ES-I3 (cell line): ENCODE measurements around the gene PRR27.

Experiments
- H3K36me3 ChIP-seq: 2 replicates; pipeline ENCODE4 v1.6.1; 2013; ENCODE audit warnings: mild to moderate bottlenecking, low read length, control low read depth, moderate library complexity; ENCODE audit not compliant: insufficient read depth
- H3K4me1 ChIP-seq: 2 replicates; pipeline ENCODE4 v1.6.1; 2013; ENCODE audit warnings: mild to moderate bottlenecking, control low read depth, low read length; ENCODE audit not compliant: insufficient read depth
- H3K9ac ChIP-seq: 2 replicates; pipeline ENCODE4 v1.6.1; 2013; ENCODE audit warnings: low read depth, mild to moderate bottlenecking, low read length, moderate library complexity
- H3K9me3 ChIP-seq: 2 replicates; pipeline ENCODE4 v1.6.1; 2013; ENCODE audit warnings: mild to moderate bottlenecking, low read length, moderate library complexity; ENCODE audit not compliant: control insufficient read depth, insufficient read depth

The PRR27 gene

DNA sequence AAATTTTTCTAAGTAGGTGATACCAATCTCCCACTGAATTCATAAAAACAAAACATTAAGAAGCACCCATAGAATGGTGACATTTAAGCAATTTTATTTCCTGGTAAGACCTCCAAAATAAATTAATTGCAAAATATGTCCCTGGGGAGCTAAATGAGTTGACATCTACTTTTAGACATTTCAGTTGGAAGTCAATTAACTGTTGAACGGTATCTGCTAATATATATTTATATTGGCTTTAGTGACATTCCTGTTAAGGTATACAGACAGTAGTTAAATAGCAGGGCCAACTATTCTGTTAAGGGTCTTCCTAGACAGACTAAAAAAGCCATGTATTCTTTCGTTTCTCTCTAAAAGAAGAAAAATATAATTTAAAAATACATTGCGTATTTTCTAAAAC lies at the start of gene PRR27:
PRR27 (plus strand) TSS at position 301 of the 400 bp plus-strand sequence. CDS start 139 bp downstream, outside the sequence.
- no peaks in the 10 kb centered on the region for H3K36me3 ChIP-seq
- H3K9me3 ChIP-seq = no peaks in the 10 kb centered on the region
- no peaks in the 10 kb centered on the region for H3K4me1 ChIP-seq

DNA sequence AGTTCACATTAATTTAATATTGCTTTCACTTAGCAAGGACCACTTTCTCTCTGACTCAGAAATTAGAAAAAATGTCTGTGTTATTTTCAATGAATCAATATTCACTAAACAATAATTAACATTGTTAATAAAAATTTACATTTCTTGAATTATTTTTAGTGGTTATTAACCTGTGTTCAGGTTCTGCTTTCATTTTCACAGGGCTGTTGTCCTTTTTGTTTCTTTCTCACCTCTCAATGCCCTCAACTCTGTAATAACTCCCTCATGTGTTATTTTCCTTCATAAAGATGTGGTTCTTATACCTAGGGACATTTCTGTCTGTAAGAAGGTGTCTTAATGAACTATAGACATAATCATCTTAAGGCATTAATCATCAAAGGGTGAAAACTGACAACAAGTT lies 43.1 kb upstream of the PRR27 start:
- Histone ChIP-seq H3K36me3 (no peaks in the 10 kb centered on the region), H3K9me3 (no peaks in the 10 kb centered on the region), H3K4me1 (no peaks in the 10 kb centered on the region), H3K9ac (no peak overlapping the region)

More for the DNA sequence above, at the start of gene PRR27:
- no peak within 1 kb of the TSS for H3K9ac ChIP-seq

DNA sequence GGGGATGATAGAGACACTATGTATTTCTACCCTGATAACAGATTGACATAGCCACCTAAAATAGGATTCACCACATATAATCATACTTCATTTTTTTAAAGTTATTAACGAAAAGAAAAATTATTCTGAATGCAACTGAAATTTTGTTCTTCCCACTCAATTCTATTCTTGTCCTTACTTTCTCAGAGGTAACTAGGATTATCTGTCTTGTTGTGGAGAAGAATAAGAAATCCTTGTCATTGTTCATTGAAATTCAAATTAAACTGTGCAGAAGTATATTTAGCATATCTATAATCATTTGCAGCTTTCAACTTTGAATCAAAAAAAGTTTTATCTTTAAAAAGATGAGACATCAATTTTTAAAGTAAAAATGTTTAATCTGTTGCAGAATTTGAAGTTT lies 40.4 kb upstream of the PRR27 start:
- Histone ChIP-seq H3K4me1 (no peaks in the 10 kb centered on the region), H3K36me3 (no peaks in the 10 kb centered on the region), H3K9me3 (no peaks in the 10 kb centered on the region), H3K9ac (no peak overlapping the region)

DNA sequence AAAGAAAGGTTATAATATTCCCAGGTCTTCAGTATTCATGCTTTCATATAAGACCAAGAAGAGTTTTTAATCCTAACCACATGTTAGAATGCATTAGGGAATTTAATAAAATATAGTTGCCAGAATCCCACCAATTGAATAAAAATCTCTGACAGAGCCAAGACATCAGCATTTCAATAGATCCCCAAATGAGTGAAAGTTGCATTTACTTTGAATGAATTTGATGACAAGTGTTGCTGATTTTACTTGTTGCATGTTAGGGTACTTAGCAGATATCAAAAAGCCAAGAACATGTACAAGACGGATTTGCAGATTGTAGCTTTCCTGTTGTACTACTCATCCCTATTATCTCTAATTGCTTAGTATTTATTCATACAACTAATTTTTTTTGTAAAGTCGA lies 39.9 kb upstream of the PRR27 start:
- no peaks in the 10 kb centered on the region for H3K9me3 ChIP-seq
- H3K36me3 ChIP-seq = no peaks in the 10 kb centered on the region
- H3K9ac ChIP-seq = no peak overlapping the region
- H3K4me1 ChIP-seq = no peaks in the 10 kb centered on the region

DNA sequence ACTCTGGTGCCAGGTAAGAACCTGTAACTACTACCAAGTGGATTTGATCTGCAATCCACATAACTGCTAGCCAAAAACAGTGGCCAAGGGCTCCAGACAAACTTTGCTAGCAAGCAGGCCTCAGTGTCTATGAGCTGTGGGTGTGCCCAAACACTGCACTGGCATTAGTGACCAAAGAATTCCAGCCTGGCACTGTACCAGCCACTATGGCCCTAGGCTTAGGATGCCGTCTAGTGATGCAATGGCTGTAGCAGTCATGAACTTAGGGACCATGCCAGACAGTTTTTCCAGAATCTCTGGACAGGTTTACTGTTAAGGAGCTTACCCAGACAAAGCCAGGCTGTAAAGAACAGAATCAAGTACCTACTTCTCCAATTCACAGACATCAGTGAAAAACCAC lies 33.7 kb upstream of the PRR27 start:
- Histone ChIP-seq H3K4me1 (no peaks in the 10 kb centered on the region), H3K36me3 (no peaks in the 10 kb centered on the region), H3K9ac (no peak overlapping the region), H3K9me3 (no peaks in the 10 kb centered on the region)

DNA sequence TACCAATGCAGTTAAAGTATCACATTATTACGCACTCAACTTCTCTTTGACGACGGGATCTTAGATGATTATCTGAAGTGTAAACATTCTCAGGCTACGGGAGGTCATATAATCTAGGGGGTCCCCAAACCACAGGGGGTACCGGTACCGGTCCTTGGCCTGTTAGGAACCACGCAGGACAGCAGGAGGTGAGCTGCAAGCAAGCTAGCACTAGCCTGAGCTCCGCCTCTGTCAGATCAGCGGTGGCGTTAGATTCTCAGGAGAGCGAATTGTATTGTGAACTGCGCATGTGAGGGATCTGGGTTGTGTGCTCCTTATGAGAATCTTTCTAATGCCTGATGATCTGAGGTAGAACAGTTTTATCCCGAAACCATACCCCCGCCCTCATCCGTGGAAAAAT lies 20.6 kb upstream of the PRR27 start:
- Histone ChIP-seq H3K4me1 (no peaks in the 10 kb centered on the region), H3K9ac (no peak overlapping the region), H3K9me3 (no peaks in the 10 kb centered on the region), H3K36me3 (no peaks in the 10 kb centered on the region)

DNA sequence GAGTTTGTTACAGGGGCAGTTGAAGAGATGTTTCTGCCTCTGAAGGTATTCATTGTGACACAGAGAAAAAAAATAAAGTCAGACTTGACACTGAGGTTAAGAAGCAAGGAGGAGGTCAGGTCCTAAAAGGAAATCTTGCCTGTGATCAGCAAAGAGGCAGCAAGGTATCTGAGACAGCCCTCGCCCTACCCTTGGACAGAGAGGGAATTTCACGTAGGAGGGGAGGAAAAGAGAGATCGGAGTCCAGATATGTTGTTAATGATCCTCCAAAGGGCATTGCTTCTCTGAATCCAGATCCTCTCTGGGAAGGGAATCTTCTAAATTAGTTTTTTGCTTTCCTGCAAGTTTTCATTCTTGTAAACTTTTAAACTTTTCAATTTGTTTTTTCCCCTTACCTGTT lies 15.3 kb upstream of the PRR27 start:
- no peak overlapping the region for H3K9ac ChIP-seq
- no peaks in the 10 kb centered on the region for H3K36me3 ChIP-seq
- no peaks in the 10 kb centered on the region for H3K4me1 ChIP-seq
- no peaks in the 10 kb centered on the region for H3K9me3 ChIP-seq

DNA sequence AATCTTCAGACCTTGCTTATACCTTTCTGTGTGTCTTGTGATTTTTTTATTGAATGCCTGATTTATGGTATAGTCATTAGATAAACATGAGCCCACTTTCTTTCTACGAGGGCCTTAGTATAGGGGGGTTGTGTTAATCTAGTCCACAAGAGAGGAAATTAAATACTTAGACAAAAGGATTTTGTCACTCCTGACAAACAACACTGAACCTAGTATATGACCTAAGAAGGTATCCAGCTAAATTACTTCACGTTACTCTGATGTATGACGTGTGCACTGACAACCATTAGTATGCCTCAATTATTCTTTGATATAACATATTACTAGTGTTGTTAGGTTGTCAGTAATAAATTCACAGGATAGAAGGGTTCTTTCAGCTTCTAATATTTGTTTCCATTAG lies 2.8 kb upstream of the PRR27 start:
- Histone ChIP-seq H3K4me1 (no peaks in the 10 kb centered on the region), H3K9me3 (no peaks in the 10 kb centered on the region), H3K36me3 (no peaks in the 10 kb centered on the region), H3K9ac (no peak overlapping the region)

DNA sequence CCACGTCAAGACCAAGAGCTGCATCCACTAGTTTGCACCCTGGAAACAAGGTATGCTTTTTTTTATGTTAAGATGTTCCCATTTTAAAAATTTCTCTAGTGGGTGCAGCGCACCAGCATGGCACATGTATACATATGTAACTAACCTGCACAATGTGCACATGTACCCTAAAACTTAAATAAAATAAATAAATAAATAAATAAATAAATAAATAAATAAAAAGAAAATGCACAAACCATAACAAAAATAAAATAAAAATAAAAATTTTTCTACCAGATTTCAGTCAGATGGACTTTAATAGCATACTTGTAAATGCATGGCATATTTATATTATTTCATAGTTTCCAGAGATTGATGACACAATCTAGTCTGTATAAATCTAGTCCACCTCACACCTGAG lies 1.9 kb upstream of the PRR27 start:
- H3K9ac ChIP-seq = no peak overlapping the region
- H3K36me3 ChIP-seq = no peaks in the 10 kb centered on the region
- no peaks in the 10 kb centered on the region for H3K4me1 ChIP-seq
- H3K9me3 ChIP-seq = no peaks in the 10 kb centered on the region

DNA sequence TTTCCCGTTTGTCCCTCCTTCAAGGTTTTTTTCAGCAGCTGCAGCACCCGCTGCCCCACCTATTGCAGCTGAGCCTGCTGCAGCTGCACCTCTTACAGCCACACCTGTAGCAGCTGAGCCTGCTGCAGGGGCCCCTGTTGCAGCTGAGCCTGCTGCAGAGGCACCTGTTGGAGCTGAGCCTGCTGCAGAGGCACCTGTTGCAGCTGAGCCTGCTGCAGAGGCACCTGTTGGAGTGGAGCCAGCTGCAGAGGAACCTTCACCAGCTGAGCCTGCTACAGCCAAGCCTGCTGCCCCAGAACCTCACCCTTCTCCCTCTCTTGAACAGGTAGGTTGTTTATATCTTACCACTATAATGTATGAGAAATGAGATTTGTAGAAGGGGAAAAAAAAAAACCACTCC lies 4.5 kb downstream of the PRR27 start:
- H3K36me3 ChIP-seq = no peaks in the 10 kb centered on the region
- H3K9ac ChIP-seq = no peak overlapping the region
- no peaks in the 10 kb centered on the region for H3K4me1 ChIP-seq
- no peaks in the 10 kb centered on the region for H3K9me3 ChIP-seq

DNA sequence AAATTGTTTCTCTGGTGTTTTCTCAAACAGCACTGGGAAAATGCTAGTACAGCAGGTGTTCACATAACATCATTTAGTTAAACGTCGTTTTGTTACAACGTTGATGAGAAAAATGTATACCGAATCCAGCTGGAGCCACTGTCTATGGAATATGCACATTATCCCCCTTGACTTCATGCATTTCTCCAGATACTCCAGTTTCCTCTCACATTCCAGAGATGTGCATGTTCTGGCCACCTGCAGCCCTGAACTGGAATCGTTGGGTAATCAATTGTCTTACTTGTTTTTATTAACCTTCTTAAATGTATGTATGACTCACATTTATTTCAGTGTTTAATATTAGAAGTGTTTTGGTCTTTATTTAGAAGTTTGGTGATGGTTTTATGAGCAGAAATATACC lies 23.1 kb downstream of the PRR27 start:
- H3K36me3 ChIP-seq = no peaks in the 10 kb centered on the region
- no peaks in the 10 kb centered on the region for H3K9me3 ChIP-seq
- no peak overlapping the region for H3K9ac ChIP-seq
- H3K4me1 ChIP-seq = no peaks in the 10 kb centered on the region

DNA sequence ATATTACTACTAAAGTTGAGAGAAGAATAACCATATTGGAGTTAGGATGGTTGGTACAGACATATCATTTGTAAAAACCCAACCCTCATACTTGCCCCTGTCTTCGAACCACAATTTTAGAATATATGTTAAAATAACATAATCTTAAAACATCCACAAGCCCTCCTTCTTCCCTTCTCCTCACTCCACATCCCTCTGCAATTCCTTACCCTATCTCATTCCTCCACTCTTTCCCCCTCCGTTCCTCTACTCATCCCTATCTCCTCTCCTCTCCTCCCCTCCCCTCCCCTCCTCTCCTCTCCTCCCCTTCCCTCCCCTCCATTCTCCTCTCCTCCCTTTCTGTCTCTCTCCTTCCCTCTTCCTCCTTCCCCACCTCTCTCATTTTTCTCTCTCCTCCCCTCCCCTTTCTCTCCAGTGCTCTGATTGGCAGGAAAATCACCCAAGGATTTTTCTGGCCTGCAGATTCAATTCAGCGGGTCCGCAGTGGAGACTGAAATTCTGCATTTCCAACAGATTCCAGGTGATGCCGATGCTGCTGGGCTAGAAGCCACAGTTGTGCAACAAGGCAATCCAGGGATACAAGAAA lies 24.1 kb downstream of the PRR27 start:
- Histone ChIP-seq H3K9ac (no peak overlapping the region), H3K36me3 (no peaks in the 10 kb centered on the region), H3K4me1 (no peaks in the 10 kb centered on the region), H3K9me3 (no peaks in the 10 kb centered on the region)

DNA sequence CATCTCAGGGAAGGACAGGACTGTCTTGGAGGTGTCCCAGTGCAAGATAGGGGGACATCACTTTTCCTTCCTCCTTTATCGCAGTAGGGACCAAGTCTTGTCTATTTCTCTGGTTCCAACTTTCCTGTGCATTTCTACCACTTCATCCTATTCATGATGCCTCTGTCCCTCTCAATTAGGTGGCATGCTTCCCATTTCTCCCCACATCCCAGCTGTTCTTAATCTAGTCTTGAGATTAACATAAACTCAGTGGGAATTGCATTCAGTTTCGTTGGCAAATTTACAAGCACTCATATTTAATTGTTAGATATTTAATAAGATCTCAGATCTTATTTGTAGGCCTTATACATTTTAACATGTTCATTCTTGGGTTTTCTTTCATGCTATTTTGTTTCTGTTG lies 25.8 kb downstream of the PRR27 start:
- Histone ChIP-seq H3K9me3 (no peaks in the 10 kb centered on the region), H3K36me3 (no peaks in the 10 kb centered on the region), H3K9ac (no peak overlapping the region), H3K4me1 (no peaks in the 10 kb centered on the region)

DNA sequence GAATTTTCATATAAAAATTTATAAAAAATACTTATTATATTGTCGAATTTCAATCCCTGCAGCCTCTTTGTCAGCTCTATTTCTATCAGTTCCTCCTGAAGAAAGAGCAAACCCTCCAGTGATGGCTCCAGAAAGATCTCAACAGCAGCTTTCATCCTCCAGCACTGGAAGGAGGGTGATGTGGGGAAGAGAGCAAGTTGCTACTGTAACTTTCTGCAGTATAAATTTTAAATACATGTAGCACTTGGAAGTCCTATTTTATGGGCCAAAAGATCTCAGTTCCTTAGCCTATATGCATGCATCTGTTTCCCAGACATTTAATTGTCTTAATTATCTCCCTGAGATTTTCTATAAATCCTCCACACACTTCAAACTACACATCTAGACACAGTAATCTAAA lies 27.8 kb downstream of the PRR27 start:
- no peaks in the 10 kb centered on the region for H3K36me3 ChIP-seq

DNA sequence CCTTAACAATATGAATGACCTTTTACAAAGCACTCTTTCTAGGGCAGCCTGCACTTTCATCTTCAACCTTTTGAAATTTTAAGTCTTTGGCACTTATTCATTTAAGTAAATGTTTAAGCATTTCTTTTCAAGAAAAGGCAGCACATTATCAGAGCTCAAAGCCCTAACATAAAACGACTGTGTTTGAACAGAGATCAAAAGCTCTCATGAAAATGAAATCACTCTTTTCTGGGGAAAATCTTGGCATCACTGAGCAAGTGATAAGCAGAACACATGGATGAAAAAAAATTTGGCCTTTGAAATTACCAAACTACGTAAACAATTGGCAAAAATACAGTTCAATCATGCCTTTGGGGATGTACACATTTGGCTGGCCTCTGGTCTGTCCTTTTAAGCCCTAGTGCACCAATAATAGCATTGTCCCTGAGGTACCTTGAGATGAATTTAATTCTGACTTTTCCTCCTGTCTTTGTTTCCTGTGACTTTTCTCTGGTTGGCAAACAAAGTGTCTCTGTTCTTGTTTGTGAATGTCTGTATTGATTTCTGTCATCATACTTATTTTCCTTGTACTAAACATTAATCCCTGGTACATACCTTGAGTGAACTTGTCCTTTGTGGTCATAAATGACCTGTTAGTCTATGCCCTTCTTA lies 28.6 kb downstream of the PRR27 start:
- H3K9me3 ChIP-seq = no peaks in the 10 kb centered on the region

More for the DNA sequence above, 27.8 kb downstream of the PRR27 start:
- H3K4me1 ChIP-seq = no peaks in the 10 kb centered on the region
- H3K9ac ChIP-seq = no peak overlapping the region
- no peaks in the 10 kb centered on the region for H3K9me3 ChIP-seq

More for the DNA sequence above, 28.6 kb downstream of the PRR27 start:
- H3K36me3 ChIP-seq = no peaks in the 10 kb centered on the region
- no peaks in the 10 kb centered on the region for H3K4me1 ChIP-seq
- no peak overlapping the region for H3K9ac ChIP-seq
